ENCODE results near the gene HOXB7.
A peak's percentile ranks its signal among the peaks of the same experiment; 100 is the strongest.

The HOXB7 gene

DNA sequence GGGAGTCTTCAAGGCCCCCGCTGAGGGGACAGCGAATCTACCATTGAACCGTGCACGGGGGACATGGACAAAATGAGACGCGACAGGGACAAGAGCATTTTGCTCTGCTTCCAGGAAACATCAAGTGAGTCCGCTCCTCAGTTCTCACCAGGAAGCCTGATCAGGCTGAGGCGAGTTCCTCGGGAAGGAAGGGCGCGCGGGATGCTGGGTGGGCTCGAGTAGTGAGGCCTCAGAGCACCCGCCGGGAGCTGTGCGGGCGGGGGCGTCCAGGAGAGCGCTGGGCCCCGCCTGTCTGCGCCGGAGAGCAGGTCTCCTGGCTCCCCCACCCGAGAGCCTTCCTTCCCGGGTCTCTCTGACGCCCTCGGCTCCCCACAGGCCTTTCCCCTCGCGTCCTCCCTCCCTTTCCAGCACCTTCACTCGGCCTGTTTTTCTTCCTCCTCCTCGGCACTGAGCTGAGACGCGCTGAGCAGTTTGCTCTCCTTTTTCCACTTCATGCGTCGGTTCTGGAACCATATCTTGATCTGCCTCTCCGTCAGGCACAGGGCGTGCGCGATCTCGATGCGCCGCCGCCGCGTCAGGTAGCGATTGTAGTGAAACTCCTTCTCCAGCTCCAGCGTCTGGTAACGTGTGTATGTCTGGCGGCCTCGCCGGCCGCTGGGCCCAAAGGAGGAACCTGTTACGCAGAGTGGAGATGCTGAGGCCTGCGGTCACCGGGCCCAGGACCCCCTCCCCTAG, 14.7 kb downstream of the HOXB7 start:
- no peak for DNase-seq (ENCODE audit: low read depth in 3 of 3, low spot score in 1 of 3)

- DNase-seq (ENCODE audit: low read depth in 3 of 3, low spot score in 1 of 3), result no peak
These were observed 15.4 kb downstream of the HOXB7 start for GRCh38 chr17:48595278-48595999.

DNA sequence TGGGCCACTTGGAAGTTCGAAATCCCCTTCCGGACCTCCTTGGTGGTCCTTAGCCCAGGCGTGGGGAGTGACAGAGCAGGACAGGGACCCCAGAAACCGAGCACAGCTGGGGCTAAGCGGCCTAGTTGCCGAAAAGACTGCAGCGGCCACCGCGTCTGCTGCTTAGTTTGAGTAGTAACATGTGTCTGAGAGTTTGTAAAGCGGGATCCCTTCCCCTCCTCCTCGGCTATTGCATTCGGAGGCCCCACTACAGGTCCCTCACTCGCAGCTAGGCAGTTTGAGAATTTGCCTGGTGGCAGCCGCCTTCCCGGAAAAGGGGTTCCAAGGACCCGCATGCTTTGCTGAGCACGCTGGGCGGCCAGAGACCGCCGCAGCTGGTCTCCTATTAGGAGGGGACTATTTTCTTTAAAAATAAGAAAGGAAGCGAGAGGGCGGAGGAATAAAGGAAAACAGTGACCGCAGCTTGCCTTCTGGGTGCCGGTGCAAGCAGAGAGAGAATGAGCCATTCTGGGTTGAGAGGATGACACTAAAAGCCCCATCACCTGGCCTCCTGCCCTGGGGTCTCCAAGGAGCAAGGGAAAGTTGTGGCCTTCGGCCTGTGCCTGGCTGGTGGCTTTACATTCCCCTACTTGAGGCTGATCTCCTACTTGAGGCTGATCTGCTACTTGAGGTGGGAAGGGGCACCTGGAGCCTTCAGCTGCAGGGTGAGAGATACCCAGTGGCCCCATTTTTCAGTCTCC, 16.1 kb downstream of the HOXB7 start:
- DNase-seq (ENCODE audit: low read depth in 3 of 3, low spot score in 1 of 3), result no peak

DNA sequence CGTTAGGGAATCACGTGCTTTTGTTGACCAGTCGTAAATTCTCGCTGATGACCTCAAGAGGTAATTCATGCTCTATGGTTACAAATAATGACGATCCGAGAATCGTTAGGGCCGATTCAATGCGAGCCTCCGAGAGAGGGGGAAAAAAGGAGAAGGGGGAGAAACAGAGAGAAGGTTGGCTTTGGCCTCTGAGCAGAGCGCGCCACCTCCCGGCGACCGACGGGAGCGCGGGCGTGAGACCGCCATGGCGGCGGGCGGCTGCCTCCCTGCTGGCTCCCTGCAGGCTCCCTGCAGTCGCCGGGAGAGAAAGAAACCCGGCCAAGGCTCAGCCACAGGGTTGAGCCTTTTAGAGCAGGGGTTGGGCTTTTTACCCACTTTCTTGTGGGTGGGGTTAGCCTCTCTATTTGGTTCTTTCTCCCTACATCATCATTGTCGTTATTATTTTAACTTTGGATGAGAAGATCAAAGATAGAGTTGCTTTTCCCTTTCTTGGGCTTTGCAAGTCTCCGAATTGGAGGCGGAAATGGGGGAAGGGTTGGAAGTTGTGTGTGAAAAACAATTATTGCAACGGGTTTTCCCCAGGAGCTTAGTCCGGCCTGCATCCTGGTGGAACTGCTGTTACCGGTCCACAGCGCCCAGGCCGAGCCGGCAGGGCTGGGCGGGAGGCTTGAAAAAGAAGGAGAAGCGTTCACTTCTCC, 16.8 kb downstream of the HOXB7 start:
- DNase-seq (ENCODE audit: low read depth in 3 of 3, low spot score in 1 of 3), result peak; percentile 47 to 85 (median 65)

- DNase-seq (ENCODE audit: low read depth in 3 of 3, low spot score in 1 of 3), result no peak
These were observed 17.5 kb downstream of the HOXB7 start, which contains the start of gene HOXB5 for GRCh38 chr17:48593126-48593829. Gene HOXB5 (minus strand): TSS chr17:48593779. CDS start chr17:48593682, 97 bp downstream.

GRCh38 chr17:48592577-48592976, 18.2 kb downstream of the HOXB7 start:
- no peak for DNase-seq (ENCODE audit: low read depth in 3 of 3, low spot score in 1 of 3)

GRCh38 chr17:48592057-48592514, 18.7 kb downstream of the HOXB7 start:
- no peak for DNase-seq (ENCODE audit: low read depth in 3 of 3, low spot score in 1 of 3)

DNA sequence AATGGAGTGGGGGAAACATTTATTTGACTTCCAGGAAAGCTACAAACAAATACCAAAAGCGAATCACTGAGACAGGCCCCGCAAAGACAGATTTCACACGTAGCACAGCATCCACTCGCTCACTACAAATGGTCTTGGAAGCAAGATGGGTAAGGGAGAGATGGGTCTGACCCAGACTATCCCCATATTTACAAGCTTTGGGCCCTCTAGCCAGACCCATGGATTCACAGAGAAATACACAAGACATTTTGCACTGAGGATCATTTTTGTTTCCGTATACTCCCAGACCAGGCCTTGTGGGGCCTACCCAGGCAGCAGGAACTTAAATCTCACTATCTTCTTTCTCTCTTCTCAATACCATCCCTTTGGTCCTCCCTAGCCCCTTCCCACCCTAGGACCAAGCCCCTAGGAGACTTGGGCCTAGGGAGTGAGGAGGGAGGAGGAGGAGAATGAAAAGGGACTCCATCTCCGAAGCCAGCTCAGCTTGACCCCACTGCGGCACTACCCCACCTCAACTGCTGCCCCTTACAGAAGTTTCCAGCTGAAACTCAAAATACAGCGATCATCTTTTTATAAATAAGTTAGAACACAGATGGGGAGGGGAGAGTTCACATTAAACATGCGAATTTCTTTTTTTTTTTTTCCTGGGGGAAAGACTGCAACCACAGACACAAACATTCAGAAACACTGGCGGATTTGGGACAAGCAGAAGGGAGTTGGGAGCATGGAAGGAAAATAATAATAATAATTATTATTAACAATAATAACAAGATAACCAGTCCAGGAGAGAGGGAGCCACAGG, 19.4 kb downstream of the HOXB7 start:
- no peak for DNase-seq (ENCODE audit: low read depth in 3 of 3, low spot score in 1 of 3)

DNA sequence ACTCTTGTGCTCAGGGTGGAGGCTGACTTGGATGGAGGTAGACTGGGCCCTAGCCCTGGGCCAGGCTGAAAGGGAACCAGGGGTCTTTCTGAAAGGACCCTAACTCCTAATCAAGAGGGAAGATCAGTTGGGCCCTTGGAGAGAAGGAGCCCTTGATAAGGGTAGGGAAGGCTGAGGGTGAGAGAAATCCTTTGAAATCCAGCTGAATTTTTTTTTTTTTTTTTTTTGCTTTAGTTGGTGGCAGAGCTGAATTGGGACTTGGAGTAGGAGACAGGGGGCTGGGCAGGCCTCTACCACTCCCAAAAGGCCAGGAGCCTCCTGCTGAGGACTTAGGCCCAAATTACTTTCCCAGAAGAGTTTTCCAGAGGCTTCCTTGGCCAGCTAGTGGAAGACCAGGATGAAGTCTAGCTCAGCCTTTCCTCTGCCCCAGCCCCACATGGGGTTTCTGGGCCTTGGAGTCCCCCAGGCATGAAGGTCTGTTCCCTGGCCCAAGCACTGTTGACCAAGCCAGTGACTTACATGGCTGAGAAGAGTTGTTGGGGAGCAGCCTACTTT, 20.1 kb downstream of the HOXB7 start:
- no peak for DNase-seq (ENCODE audit: low read depth in 3 of 3, low spot score in 1 of 3)

- DNase-seq (ENCODE audit: low read depth in 3 of 3, low spot score in 1 of 3), result no peak
These were observed 20.8 kb downstream of the HOXB7 start, which contains the start of gene HOXB3 for GRCh38 chr17:48589831-48590606. Gene HOXB3 (minus strand): TSS chr17:48590241. CDS start chr17:48552474, 37,767 bp downstream.

DNA sequence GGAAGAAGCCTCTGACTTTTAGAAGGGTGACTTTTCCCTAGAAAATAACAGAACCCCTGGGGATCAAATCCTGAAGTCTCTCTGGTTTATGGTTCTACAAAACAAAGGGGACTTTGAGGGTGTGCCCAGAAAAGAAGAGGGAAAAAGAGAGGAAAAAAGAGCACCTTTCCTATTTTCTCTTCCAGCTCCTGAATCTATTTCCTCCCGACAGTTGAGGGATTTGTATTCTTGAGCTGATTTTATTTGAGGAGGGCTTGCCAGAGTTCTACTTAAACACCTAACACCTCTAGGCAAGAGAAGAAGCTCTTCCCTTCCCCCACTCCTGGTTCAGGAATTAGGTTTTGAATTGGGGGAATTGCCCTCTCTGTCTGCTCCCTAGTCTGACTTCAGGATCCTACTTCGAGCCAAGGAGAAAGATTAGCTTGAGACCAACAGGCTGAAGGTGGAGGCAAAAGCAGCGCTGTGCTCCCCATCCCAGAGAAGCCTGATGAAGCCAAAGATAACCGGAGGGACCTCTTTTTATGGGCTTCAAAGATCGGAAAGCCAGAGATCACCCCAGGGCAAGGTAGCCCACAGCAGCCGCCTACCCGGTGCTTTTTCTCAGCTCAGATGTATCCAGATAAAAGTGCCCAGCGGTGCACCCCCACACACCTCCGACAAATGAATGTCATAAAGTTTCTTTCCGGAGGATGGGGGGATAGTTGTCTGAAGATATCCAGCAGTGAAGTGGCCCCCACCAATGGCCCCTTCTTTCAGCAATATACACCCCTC, 21.6 kb downstream of the HOXB7 start:
- no peak for DNase-seq (ENCODE audit: low read depth in 3 of 3, low spot score in 1 of 3)

GRCh38 chr17:48588528-48588927, 22.3 kb downstream of the HOXB7 start:
- no peak for DNase-seq (ENCODE audit: low read depth in 3 of 3, low spot score in 1 of 3)

- no peak for DNase-seq (ENCODE audit: low read depth in 3 of 3, low spot score in 1 of 3)
These were observed 22.8 kb downstream of the HOXB7 start for GRCh38 chr17:48588074-48588415.

DNA sequence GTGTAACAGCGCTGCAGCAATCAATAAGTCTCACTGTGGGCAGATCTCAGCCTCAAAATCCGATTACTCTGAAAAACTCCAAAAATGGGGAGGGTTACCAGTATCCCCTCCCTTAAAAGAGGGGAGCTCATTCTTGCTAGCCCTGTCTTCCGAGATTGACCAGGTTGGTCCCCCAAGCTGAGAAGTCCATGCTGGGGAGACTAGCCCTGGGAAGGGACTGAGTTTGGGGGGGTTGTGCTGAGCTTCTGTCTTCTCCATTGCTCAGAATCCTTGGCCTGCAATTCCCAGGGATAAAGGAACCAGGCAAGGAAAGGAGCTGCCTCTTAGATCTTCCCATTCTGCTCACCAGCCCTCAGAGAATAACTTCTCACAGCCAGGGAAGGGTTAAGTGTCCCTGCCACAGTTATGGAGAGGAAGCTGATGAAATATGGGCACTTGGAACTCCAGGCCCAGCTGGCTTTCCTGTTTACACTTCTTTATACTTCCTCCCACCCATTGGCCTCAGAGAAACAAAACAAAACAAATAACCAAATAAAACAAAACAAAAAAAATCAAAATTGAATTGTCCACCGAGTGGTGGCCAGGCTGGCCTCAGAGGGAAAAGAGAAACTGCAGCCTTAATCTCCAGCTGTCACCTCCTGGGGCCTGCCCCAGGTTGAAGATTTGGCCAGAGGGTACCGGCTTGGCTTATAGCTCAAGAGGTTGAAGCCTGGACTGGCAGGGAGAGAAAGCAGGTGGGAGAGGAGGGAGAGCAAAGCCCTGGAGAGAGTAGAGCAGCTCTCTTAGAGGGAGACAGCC, 23.3 kb downstream of the HOXB7 start:
- no peak for DNase-seq (ENCODE audit: low read depth in 3 of 3, low spot score in 1 of 3)

DNA sequence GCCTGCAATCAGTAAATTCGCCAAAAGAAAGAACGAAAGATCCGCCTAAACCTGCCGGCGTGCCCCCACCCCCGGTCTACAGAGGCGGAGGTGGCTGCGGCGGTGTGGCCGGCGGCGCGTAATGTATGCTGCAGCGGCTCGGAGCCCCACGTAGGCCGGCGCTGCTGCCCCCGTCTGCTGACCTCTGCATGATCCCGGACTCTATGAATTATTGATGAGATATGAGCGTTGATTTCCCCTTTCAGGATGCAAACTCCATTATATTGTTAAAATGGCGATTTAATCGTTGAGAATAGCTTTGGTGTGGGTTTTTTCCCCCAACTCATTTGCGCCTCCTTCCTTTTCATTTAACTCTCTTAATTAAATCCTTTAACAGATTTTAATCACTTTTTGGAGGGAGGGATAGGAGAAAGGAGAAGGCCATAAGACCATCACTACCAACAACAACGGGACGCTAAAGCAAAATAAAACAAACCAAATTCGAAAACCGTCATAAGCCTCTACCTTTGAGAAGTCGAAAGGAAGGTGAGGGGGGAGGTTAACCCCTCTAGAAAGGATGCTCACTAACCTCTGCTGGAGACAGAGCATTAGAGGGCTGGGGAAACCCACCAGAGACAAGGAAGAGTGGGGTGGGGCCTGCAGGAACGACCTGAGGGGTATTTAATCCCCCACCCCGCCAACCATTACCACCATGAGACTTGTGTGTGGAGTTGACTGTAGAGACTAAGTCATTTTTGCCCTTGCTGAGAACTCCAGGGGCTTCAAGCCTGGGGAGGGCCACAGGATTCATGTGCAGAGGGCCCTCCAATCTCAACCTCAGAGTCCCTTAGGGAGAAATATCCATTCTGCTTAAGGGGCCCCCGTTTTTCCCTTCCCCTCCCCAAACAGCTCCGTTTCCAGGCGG, 24.2 kb downstream of the HOXB7 start:
- no peak for DNase-seq (ENCODE audit: low read depth in 3 of 3, low spot score in 1 of 3)

DNA sequence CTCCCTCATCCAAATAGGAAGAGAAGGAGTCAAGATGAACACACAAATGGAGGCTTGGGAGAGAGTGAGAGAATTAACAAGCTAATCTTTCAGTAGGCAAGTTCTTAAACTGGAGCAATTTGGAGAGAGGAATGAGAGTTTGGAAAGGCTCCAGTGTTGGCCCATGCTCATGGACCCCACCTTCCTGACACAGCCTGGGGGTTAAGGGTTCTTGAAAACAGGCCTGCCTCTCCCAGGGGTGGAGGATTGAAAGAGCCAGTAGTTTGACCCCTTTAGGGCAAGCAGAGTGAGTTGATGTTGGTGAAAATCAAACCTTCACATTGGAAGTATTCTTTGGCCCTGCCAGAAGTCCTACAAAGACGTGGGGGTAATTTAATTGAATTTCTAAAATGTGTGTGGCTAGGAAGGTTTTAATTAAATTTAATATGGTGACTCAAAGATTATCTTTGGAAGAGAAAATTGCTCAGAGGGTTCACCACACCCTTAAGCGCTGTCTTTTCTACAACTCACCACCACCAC, 26.5 kb downstream of the HOXB7 start:
- no peak for DNase-seq (ENCODE audit: low read depth in 3 of 3, low spot score in 1 of 3)
